Coronary artery (tissue), 2 donors: Measurements from ENCODE around the gene KIF4A.

ENCODE experiments used
- DNase-seq: peaks from one replicate; pipeline ENCODE4 v3.0.0-alpha.2; 2017; ENCODE audit warnings: low spot score
- H3K27ac ChIP-seq, 2 donors: fragments of 200-600 bp; sonication (generic); one replicate each; pipeline ENCODE4 v1.5.1; 2016 to 2019
- H3K4me3 ChIP-seq: fragments of 200-600 bp; sonication (generic); 2 replicates; pipeline ENCODE4 v1.5.1; 2016; ENCODE audit warnings: mild to moderate bottlenecking, moderate library complexity
- TF ChIP-seq, protein P1 (sequence below): fragments of 200-600 bp; sonication (generic); IDR thresholded peaks from one replicate; pipeline ENCODE4 v1.5.1; 2019; ENCODE audit warnings: antibody characterized with exemption

Gene KIF4A

DNA sequence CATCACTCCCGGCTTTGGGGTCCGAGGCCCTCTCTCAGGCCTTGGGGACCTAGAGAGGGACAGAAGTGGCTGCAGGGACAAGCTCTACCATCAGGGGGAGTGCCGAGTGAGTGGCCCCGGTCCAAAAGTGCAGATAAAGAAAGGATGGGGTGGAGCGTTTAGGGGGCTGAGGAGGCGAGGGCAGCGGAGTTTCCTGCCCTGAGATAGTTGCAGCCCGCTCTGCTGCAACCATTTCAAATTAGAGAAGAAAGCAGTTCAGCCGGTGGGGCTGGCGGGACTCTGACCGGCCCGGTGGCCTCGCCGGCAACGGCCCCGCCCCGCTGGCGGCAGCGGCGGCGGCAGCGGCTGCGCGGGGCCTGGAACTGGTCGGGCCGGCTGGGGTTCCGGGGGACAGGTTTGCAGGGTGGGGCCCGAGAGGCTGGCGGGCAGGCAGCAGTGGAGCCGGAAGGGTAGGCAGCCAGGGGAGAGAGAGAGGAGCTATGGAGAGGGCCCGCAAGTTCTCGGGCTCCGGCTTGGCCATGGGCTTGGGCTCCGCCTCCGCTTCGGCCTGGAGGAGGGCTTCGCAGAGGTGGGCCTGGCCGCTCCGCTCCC lies 162.3 kb downstream of the KIF4A start:
- DNase-seq: no peak
- H3K4me3 ChIP-seq: peak overlapping the region; percentile 73
- peak overlapping the region; percentile 60 to 78 for H3K27ac ChIP-seq
- TF ChIP-seq, protein P1, sequence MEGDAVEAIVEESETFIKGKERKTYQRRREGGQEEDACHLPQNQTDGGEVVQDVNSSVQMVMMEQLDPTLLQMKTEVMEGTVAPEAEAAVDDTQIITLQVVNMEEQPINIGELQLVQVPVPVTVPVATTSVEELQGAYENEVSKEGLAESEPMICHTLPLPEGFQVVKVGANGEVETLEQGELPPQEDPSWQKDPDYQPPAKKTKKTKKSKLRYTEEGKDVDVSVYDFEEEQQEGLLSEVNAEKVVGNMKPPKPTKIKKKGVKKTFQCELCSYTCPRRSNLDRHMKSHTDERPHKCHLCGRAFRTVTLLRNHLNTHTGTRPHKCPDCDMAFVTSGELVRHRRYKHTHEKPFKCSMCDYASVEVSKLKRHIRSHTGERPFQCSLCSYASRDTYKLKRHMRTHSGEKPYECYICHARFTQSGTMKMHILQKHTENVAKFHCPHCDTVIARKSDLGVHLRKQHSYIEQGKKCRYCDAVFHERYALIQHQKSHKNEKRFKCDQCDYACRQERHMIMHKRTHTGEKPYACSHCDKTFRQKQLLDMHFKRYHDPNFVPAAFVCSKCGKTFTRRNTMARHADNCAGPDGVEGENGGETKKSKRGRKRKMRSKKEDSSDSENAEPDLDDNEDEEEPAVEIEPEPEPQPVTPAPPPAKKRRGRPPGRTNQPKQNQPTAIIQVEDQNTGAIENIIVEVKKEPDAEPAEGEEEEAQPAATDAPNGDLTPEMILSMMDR: peak; percentile 35

DNA sequence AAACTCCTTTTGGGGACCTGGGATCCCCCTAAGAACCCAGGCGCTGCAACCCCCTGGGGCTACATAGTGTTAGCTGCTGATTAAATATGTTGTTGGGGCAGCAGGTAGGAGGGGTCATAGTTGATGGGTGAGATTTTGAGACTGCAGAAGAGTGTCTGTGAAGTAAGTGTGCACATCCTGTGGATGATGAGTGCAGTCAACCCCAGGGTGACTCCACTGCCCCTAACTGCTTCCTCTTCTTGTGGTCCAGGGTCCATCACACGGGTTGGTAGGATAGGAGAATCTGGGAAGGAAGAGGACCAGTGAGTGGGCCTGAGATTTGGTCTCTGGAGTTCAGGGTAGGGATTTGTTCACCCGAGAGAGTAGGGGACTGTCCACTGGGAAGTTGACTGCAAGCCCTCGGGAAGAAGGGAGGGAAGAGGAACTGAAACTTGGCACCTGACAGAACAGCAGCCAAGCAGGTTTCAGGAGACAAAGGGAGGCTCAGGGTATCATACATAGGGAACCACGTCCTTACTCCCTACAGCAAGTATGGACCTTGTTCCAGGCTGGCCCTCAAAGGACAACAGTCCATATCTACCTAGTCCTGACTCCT lies 163.2 kb downstream of the KIF4A start:
- H3K4me3 ChIP-seq: peak overlapping the region; percentile 73
- no peak overlapping the region for H3K27ac ChIP-seq
- DNase-seq: no peak
- TF ChIP-seq, protein P1: no peak

DNA sequence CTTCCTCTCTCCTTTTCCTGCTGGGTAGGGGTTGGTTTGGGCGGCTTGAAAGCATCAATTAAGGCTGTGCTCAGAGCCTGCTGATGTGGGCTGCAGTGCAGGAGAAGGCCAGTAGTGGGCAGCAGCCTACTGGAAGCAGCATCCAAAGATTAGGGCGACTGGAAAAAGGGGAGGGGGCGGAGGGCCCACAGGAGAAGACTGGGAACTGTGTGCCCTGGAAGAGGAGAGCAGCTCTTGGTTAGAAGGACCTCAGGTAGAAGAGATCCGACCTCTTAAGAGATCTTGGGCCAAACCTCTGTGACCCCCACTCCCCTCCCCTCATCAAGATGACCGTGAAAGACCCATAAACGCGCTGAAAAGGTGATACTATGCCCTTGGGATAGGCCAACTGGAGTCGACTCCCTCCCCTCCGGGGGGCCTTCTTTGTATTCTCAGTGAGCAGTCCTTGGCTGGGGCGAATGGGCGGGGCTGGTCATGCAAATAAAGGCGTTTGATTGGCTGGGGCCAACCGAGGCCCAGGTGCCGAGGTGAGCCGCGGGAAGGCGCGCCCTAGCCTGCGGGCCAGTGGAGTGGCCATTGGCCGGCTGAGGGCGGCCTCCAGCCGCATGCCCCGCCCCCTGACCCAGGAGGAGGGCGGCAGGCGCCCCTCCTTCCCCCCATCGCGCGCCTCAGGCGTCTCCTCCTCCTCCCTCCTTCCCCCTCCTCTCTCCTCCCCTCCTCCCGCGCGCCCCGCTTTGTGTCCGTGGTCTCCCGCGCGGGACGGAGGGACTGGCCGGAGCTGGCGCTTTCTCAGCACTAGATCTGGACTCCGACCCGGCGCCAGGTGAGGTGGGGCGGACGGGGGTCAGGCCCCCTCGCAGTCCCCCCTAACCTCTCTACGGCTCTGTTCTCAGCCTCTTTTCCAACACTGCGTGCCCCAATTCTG lies 164.8 kb downstream of the KIF4A start:
- no peak for DNase-seq
- peak overlapping the region; percentile 63 to 81 for H3K27ac ChIP-seq
- TF ChIP-seq, protein P1: peak; percentile 57
- H3K4me3 ChIP-seq: peak overlapping the region; percentile 60

DNA sequence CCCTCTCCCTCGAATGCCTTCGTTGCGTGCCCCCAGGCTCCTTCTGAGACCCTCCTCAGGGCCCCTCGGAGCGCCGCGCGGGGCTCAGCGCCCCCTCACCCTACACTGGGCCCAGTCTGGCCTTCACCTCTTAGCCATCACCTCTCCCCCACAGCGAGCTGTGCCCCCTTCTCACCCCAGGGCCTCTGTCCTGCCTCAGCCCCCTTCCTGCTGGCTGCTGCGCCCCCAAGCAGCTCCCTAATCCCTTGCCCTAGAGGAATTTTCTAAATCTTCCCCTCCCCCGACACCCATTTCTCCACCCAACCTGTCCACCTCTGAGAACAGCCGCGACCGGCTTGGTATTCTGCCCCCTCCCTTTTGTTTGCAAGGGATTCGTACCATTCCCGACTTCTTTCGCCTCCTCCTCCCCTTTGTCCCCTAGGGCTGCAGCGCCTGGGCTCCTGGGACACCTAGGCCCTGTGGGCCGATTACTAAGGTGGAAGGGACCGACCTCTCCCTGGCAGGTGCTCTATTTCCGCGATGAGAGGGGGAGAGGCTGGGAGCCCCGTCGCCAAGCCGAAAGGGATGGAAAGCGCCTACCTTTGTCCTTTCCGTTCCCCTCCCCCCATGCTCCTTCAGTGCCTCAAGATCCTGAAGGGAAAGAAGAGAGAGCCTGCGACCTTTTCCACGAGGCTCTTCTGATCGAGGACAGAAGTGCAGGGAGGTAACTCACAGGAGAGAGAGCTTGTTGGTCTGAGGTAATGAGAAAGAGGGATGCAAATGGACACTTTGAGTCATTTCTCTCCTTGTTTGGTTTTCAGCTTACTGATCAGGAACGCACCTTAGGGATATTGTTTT lies 165.7 kb downstream of the KIF4A start:
- Histone ChIP-seq H3K4me3 (peak overlapping the region; percentile 60), H3K27ac (peak overlapping the region; percentile 63 to 81)
- DNase-seq: no peak
- TF ChIP-seq, protein P1: no peak

DNA sequence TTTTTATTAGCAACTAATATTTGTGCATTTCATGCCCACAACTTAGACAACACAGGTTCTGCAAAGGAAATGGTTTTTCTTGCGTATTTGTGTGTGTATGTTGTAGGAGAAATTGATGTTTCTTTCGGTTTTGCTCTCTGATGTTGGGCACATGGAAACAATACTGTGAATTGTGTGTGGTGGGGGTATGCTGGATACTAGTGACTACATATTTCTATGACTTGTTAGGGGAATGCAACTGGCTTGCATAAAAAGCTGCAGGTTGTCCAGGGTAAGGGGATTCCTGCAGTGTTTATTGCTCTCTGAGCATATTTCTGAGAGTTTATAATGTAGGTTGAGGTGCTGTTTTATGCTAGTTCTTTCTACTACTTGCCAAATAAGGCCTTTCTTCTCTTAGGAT lies 166.4 kb downstream of the KIF4A start:
- H3K4me3 ChIP-seq: no peak overlapping the region
- no peak overlapping the region for H3K27ac ChIP-seq
- TF ChIP-seq, protein P1: no peak
- no peak for DNase-seq

DNA sequence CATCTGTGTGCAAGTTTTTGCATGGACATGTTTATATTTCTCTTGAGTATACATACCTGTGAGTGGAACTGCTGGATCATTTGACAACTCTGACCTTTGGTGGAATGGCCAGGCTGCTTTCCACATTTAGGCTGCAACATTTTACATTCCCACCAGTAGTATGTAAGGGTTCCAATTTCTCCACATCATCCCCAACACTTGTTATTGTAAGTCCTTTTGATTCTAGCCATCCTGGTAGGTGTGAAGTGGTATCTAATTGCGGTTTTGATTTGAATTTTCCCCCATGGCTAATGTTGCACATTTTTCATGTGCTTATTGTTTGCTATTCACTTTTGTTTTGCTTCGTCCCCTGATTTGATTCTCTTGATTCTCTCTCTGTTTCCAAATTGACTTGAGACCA lies 171.1 kb downstream of the KIF4A start:
- no peak overlapping the region for H3K27ac ChIP-seq
- H3K4me3 ChIP-seq: no peak overlapping the region
- TF ChIP-seq, protein P1: no peak
- no peak for DNase-seq
